Measurements from ENCODE around the gene TSHB.

DNA sequence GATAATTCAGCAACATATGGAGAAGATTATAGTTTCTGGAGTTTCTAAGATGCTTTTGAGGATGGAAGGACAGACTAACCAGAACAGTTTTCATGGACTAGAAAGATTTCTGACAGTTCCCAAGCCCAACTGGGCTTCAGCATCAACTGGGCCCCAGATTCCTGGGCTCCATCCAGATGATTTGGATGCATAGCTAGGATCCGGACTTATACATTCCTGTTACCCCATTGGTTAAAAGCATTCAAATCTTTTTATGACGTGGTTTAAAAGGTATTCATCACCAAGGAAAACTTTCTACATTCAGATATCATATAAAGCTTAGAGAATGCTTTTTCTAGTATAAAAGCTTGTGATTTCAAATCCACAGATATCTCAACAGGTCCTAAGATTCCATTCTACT, 29.7 kb downstream of the TSHB start:
- TF ChIP-seq, protein P1, sequence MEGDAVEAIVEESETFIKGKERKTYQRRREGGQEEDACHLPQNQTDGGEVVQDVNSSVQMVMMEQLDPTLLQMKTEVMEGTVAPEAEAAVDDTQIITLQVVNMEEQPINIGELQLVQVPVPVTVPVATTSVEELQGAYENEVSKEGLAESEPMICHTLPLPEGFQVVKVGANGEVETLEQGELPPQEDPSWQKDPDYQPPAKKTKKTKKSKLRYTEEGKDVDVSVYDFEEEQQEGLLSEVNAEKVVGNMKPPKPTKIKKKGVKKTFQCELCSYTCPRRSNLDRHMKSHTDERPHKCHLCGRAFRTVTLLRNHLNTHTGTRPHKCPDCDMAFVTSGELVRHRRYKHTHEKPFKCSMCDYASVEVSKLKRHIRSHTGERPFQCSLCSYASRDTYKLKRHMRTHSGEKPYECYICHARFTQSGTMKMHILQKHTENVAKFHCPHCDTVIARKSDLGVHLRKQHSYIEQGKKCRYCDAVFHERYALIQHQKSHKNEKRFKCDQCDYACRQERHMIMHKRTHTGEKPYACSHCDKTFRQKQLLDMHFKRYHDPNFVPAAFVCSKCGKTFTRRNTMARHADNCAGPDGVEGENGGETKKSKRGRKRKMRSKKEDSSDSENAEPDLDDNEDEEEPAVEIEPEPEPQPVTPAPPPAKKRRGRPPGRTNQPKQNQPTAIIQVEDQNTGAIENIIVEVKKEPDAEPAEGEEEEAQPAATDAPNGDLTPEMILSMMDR (IDR thresholded peaks at IDR 0.05): no peak
- TF ChIP-seq POLR2A (IDR thresholded peaks at IDR 0.05) (no peak), POLR2AphosphoS5 (IDR thresholded peaks at IDR 0.05) (no peak)
